ENCODE measurements around the gene ARHGAP42. TPM values are rescaled to one million over a fixed set of nuclear protein-coding genes. Genes with fewer than 3 reads are reported as not detected.

ARHGAP42 gene
- total and polyA plus RNA-seq, 2 of the 13 experiments (the other 11 are each of a cell fraction or from before 2014, with no cell fraction given), result 2.5 to 4.3 TPM

DNA sequence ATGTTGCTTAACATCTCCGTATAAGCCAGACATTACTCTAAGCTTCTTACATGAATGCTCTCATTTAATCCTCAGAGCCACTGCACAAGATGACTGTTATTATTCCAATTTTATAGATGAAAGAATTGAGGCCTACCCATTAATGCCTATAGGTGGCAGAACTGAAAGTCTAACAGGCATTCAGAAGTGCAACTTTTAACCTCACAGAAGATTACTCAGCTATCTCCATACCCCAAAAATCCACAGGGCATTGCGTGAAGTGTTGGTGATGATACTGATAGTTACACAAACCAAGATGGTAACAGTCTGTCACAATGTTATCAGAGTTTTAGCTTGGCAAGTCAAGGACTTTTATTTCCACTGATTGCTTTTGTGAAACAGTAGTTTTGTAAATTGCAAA lies 130.5 kb downstream of the ARHGAP42 start:
- Histone ChIP-seq H4K20me1 (ENCODE audit: insufficient read depth, low read length) (no peaks in the 10 kb centered on the region), H3K27ac (ENCODE audit: extremely low read length, insufficient read depth, low read length) (no peak overlapping the region), H3K4me3 (replicated peaks in 1 of 3; ENCODE audit: insufficient read depth in 1 of 3, low read depth in 2 of 3, low read length in 3 of 3) (no peak overlapping the region), H3K79me2 (ENCODE audit: insufficient read depth, low read length) (no peaks in the 10 kb centered on the region), H3K27me3 (ENCODE audit: control insufficient read depth in 1 of 2, insufficient read depth in 2 of 2, low read length in 2 of 2) (no peaks in the 10 kb centered on the region), H3K4me2 (ENCODE audit: low read depth, low read length) (no peak overlapping the region), H2AFZ (ENCODE audit: low read length) (no peak overlapping the region), H3K36me3 (replicated peaks in 1 of 2; ENCODE audit: control insufficient read depth in 1 of 2, insufficient read depth in 2 of 2, low read length in 2 of 2) (no peaks in the 10 kb centered on the region), H3K9ac (ENCODE audit: insufficient read depth, low read depth, low read length) (no peak overlapping the region), H3K4me1 (ENCODE audit: insufficient read depth, low read length) (0 out of 2 replicates have a peak, but pooled peaks cover 3% of the 10 kb centered on the region), H3K9me3 (ENCODE audit: low read length) (no peaks in the 10 kb centered on the region)
- WGBS (ENCODE audit: low lambda C conversion rate), result 87% methylated on average over 2 of the region's 2 CpGs
- in situ Hi-C loops (cut with HindIII; ENCODE audit: extremely low pct_ligation_motif_present, low pct_unique_long_range_greater_than_20kb) (no loop called here), intact Hi-C loops (cut with micrococcal nuclease; ENCODE audit: unreplicated experiment) (no loop called here)
- ATAC-seq, result no peak
- CTCF ChIA-PET (ENCODE audit: low intra/inter-chr PET ratio, low total read pairs), result no interaction called here
- no peak for DNase-seq (ENCODE audit: low spot score)
- POLR2A ChIA-PET, result no interaction called here
- BruUV-seq (replicated peaks), result no TSS peak
- FAIRE-seq, result no peak
- no peak for TF ChIP-seq ZNF605 (CRISPR knock-in tag; IDR thresholded peaks at IDR 0.05)
- TF ChIP-seq, protein P1, sequence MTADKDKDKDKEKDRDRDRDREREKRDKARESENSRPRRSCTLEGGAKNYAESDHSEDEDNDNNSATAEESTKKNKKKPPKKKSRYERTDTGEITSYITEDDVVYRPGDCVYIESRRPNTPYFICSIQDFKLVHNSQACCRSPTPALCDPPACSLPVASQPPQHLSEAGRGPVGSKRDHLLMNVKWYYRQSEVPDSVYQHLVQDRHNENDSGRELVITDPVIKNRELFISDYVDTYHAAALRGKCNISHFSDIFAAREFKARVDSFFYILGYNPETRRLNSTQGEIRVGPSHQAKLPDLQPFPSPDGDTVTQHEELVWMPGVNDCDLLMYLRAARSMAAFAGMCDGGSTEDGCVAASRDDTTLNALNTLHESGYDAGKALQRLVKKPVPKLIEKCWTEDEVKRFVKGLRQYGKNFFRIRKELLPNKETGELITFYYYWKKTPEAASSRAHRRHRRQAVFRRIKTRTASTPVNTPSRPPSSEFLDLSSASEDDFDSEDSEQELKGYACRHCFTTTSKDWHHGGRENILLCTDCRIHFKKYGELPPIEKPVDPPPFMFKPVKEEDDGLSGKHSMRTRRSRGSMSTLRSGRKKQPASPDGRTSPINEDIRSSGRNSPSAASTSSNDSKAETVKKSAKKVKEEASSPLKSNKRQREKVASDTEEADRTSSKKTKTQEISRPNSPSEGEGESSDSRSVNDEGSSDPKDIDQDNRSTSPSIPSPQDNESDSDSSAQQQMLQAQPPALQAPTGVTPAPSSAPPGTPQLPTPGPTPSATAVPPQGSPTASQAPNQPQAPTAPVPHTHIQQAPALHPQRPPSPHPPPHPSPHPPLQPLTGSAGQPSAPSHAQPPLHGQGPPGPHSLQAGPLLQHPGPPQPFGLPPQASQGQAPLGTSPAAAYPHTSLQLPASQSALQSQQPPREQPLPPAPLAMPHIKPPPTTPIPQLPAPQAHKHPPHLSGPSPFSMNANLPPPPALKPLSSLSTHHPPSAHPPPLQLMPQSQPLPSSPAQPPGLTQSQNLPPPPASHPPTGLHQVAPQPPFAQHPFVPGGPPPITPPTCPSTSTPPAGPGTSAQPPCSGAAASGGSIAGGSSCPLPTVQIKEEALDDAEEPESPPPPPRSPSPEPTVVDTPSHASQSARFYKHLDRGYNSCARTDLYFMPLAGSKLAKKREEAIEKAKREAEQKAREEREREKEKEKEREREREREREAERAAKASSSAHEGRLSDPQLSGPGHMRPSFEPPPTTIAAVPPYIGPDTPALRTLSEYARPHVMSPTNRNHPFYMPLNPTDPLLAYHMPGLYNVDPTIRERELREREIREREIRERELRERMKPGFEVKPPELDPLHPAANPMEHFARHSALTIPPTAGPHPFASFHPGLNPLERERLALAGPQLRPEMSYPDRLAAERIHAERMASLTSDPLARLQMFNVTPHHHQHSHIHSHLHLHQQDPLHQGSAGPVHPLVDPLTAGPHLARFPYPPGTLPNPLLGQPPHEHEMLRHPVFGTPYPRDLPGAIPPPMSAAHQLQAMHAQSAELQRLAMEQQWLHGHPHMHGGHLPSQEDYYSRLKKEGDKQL (CRISPR knock-in tag; IDR thresholded peaks at IDR 0.05; ENCODE audit: low read depth), result no peak
- TF ChIP-seq ZNF205 (CRISPR knock-in tag; IDR thresholded peaks at IDR 0.05), result no peak
- TF ChIP-seq, protein P2, sequence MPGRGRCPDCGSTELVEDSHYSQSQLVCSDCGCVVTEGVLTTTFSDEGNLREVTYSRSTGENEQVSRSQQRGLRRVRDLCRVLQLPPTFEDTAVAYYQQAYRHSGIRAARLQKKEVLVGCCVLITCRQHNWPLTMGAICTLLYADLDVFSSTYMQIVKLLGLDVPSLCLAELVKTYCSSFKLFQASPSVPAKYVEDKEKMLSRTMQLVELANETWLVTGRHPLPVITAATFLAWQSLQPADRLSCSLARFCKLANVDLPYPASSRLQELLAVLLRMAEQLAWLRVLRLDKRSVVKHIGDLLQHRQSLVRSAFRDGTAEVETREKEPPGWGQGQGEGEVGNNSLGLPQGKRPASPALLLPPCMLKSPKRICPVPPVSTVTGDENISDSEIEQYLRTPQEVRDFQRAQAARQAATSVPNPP (CRISPR knock-in tag; IDR thresholded peaks at IDR 0.05), result no peak
- TF ChIP-seq THYN1 (CRISPR knock-in tag; IDR thresholded peaks at IDR 0.05; ENCODE audit: borderline replicate concordance, low read depth), result no peak
- no peak for TF ChIP-seq PLRG1 (conservative IDR thresholded peaks at IDR 0.05)
- no peak for TF ChIP-seq MIER2 (CRISPR knock-in tag; IDR thresholded peaks at IDR 0.05)
- no peak for TF ChIP-seq NR2C2 (CRISPR knock-in tag; IDR thresholded peaks at IDR 0.05; ENCODE audit: borderline replicate concordance)
- TF ChIP-seq, protein P3, sequence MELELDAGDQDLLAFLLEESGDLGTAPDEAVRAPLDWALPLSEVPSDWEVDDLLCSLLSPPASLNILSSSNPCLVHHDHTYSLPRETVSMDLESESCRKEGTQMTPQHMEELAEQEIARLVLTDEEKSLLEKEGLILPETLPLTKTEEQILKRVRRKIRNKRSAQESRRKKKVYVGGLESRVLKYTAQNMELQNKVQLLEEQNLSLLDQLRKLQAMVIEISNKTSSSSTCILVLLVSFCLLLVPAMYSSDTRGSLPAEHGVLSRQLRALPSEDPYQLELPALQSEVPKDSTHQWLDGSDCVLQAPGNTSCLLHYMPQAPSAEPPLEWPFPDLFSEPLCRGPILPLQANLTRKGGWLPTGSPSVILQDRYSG (CRISPR knock-in tag; IDR thresholded peaks at IDR 0.05), result no peak
- TF ChIP-seq, protein P4, sequence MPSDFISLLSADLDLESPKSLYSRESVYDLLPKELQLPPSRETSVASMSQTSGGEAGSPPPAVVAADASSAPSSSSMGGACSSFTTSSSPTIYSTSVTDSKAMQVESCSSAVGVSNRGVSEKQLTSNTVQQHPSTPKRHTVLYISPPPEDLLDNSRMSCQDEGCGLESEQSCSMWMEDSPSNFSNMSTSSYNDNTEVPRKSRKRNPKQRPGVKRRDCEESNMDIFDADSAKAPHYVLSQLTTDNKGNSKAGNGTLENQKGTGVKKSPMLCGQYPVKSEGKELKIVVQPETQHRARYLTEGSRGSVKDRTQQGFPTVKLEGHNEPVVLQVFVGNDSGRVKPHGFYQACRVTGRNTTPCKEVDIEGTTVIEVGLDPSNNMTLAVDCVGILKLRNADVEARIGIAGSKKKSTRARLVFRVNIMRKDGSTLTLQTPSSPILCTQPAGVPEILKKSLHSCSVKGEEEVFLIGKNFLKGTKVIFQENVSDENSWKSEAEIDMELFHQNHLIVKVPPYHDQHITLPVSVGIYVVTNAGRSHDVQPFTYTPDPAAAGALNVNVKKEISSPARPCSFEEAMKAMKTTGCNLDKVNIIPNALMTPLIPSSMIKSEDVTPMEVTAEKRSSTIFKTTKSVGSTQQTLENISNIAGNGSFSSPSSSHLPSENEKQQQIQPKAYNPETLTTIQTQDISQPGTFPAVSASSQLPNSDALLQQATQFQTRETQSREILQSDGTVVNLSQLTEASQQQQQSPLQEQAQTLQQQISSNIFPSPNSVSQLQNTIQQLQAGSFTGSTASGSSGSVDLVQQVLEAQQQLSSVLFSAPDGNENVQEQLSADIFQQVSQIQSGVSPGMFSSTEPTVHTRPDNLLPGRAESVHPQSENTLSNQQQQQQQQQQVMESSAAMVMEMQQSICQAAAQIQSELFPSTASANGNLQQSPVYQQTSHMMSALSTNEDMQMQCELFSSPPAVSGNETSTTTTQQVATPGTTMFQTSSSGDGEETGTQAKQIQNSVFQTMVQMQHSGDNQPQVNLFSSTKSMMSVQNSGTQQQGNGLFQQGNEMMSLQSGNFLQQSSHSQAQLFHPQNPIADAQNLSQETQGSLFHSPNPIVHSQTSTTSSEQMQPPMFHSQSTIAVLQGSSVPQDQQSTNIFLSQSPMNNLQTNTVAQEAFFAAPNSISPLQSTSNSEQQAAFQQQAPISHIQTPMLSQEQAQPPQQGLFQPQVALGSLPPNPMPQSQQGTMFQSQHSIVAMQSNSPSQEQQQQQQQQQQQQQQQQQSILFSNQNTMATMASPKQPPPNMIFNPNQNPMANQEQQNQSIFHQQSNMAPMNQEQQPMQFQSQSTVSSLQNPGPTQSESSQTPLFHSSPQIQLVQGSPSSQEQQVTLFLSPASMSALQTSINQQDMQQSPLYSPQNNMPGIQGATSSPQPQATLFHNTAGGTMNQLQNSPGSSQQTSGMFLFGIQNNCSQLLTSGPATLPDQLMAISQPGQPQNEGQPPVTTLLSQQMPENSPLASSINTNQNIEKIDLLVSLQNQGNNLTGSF (CRISPR knock-in tag; IDR thresholded peaks at IDR 0.05), result no peak
- TF ChIP-seq ZNF33B (CRISPR knock-in tag; IDR thresholded peaks at IDR 0.05), result no peak
- TF ChIP-seq, protein P5, sequence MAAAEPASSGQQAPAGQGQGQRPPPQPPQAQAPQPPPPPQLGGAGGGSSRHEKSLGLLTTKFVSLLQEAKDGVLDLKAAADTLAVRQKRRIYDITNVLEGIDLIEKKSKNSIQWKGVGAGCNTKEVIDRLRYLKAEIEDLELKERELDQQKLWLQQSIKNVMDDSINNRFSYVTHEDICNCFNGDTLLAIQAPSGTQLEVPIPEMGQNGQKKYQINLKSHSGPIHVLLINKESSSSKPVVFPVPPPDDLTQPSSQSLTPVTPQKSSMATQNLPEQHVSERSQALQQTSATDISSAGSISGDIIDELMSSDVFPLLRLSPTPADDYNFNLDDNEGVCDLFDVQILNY (CRISPR knock-in tag; conservative IDR thresholded peaks at IDR 0.05), result no peak

All from HepG2 (cell line).